WTC11 (cell line): ENCODE results near the gene UBE2J1. TPM values are rescaled to one million over a fixed set of nuclear protein-coding genes. Genes with fewer than 3 reads are reported as not detected.

ENCODE experiments used
- ATAC-seq: fragments of 200-7000 bp; cut with Tn5 transposase; 2 replicates; pipeline ENCODE4 v1.10.0; 2021; ENCODE audit warnings: mild to moderate bottlenecking, moderate library complexity
- CTCF ChIA-PET: fragments of 300-600 bp; sonication (Branson Sonifier 250); formaldehyde crosslinking; loops from one replicate; lab custom pipeline; 2021; ENCODE audit warnings: antibody characterized with exemption; lab: Charles Lee
- POLR2A ChIA-PET: fragments of 350-600 bp; sonication (Branson Sonifier 250); formaldehyde crosslinking; loops from one replicate; lab custom pipeline; 2021; ENCODE audit warnings: antibody characterized with exemption; lab: Charles Lee
- DNase-seq: peaks from one replicate; pipeline ENCODE4 v3.0.0; 2021; ENCODE audit warnings: low spot score
- H3K27ac Mint-ChIP-seq: 2 replicates; pipeline ENCODE4 v1.8.0; 2021; ENCODE audit warnings: mixed read lengths
- H3K27me3 Mint-ChIP-seq: 2 replicates; pipeline ENCODE4 v1.8.0; 2021; ENCODE audit warnings: low read depth, mild to moderate bottlenecking, moderate library complexity, mixed read lengths
- H3K36me3 Mint-ChIP-seq: 2 replicates; pipeline ENCODE4 v1.8.0; 2021; ENCODE audit warnings: mixed read lengths
- H3K4me1 Mint-ChIP-seq: 2 replicates; pipeline ENCODE4 v1.8.0; 2022; ENCODE audit warnings: mixed read lengths
- H3K4me3 Mint-ChIP-seq: 2 replicates; pipeline ENCODE4 v1.8.0; 2021; ENCODE audit warnings: mild to moderate bottlenecking, moderate library complexity, mixed read lengths
- H3K9me3 Mint-ChIP-seq: 2 replicates; pipeline ENCODE4 v1.8.0; 2021; ENCODE audit warnings: mixed read lengths
- AR ChIP-seq: fragments of 250-450 bp; sonication (Bioruptor Pico); IDR thresholded peaks from 2 replicates; pipeline ENCODE4 v1.9.0; 2021; ENCODE audit warnings: mild to moderate bottlenecking
- ATF1 ChIP-seq: sonication (generic); formaldehyde crosslinking; IDR thresholded peaks from 2 replicates; pipeline ENCODE4 v1.8.1; 2023; ENCODE audit warnings: mild to moderate bottlenecking, moderate library complexity, missing genetic modification reagents
- CREB1 ChIP-seq: sonication (generic); formaldehyde crosslinking; IDR thresholded peaks from 2 replicates; pipeline ENCODE4 v1.8.0; 2023; ENCODE audit warnings: mild to moderate bottlenecking, missing genetic modification reagents
- CTCF ChIP-seq: fragments of 200-600 bp; IDR thresholded peaks from 2 replicates; pipeline ENCODE4 v1.8.0; 2022; ENCODE audit warnings: antibody characterized with exemption
- E2F5 ChIP-seq: sonication (generic); formaldehyde crosslinking; IDR thresholded peaks from 2 replicates; pipeline ENCODE4 v1.8.1; 2022; ENCODE audit warnings: mild to moderate bottlenecking, moderate library complexity, missing genetic modification reagents
- ELF4 ChIP-seq: sonication (generic); formaldehyde crosslinking; IDR thresholded peaks from 2 replicates; pipeline ENCODE4 v1.8.1; 2022; ENCODE audit warnings: low read depth, mild to moderate bottlenecking, moderate library complexity, missing genetic modification reagents
- ERG ChIP-seq: fragments of 250-450 bp; sonication (Bioruptor Pico); IDR thresholded peaks from 2 replicates; pipeline ENCODE4 v1.8.0; 2021; ENCODE audit warnings: mild to moderate bottlenecking
- HMGA2 ChIP-seq: fragments of 250-450 bp; sonication (Bioruptor Pico); IDR thresholded peaks from 2 replicates; pipeline ENCODE4 v1.4.0; 2021; ENCODE audit warnings: mild to moderate bottlenecking, moderate library complexity
- IRF2 ChIP-seq: sonication (generic); formaldehyde crosslinking; IDR thresholded peaks from 2 replicates; pipeline ENCODE4 v1.8.0; 2022; ENCODE audit warnings: low read depth, missing genetic modification reagents, borderline replicate concordance
- NFATC4 ChIP-seq: fragments of 250-450 bp; sonication (Bioruptor Pico); IDR thresholded peaks from 2 replicates; pipeline ENCODE4 v1.9.0; 2021; ENCODE audit warnings: mild to moderate bottlenecking
- OVOL2 ChIP-seq: fragments of 250-450 bp; sonication (Bioruptor Pico); IDR thresholded peaks from 2 replicates; pipeline ENCODE4 v1.9.0; 2021; ENCODE audit warnings: mild to moderate bottlenecking, borderline replicate concordance
- RELA ChIP-seq: sonication (generic); formaldehyde crosslinking; IDR thresholded peaks from 2 replicates; pipeline ENCODE4 v1.8.1; 2022; ENCODE audit warnings: missing genetic modification reagents, mild to moderate bottlenecking, borderline replicate concordance
- TCF7 ChIP-seq: sonication (generic); formaldehyde crosslinking; IDR thresholded peaks from 2 replicates; pipeline ENCODE4 v1.8.0; 2022; ENCODE audit warnings: mild to moderate bottlenecking, low read depth, missing genetic modification reagents, moderate library complexity
- TEAD4 ChIP-seq: sonication (generic); formaldehyde crosslinking; IDR thresholded peaks from 2 replicates; pipeline ENCODE4 v1.8.0; 2022; ENCODE audit warnings: mild to moderate bottlenecking, missing genetic modification reagents
- ZBTB43 ChIP-seq: sonication (generic); formaldehyde crosslinking; IDR thresholded peaks from 2 replicates; pipeline ENCODE4 v1.8.1; 2023; ENCODE audit warnings: mild to moderate bottlenecking, missing genetic modification reagents
- ZMAT4 ChIP-seq: fragments of 250-450 bp; sonication (Bioruptor Pico); IDR thresholded peaks from 2 replicates; pipeline ENCODE4 v1.9.0; 2021; ENCODE audit warnings: mild to moderate bottlenecking
- ZNF281 ChIP-seq: sonication (generic); formaldehyde crosslinking; IDR thresholded peaks from 2 replicates; pipeline ENCODE4 v1.8.0; 2023; ENCODE audit warnings: mild to moderate bottlenecking, missing genetic modification reagents
- total RNA-seq: library from RNA; stranded (reverse); gene quantifications from 3 replicates; pipeline ENCODE4 v1.2.3, GENCODE V29; 2021

The UBE2J1 gene
- total RNA-seq, 1 experiment from 2014 or later = 12.3 TPM

- Mint-ChIP-seq H3K4me1 (peaks cover 14% of the 10 kb centered on the region; the same call in 1 of the 2 replicates), H3K27me3 (peaks cover 41% of the 10 kb centered on the region), H3K4me3 (no peak overlapping the region), H3K27ac (no peak overlapping the region), H3K9me3 (no peaks in the 10 kb centered on the region), H3K36me3 (no peaks in the 10 kb centered on the region)
- ATAC-seq (no peak), DNase-seq (no peak)
- TF ChIP-seq E2F5 (CRISPR knock-in tag) (no peak), NFATC4 (CRISPR knock-in tag) (no peak), AR (CRISPR knock-in tag) (no peak), TCF7 (CRISPR knock-in tag) (no peak), ZBTB43 (CRISPR knock-in tag) (no peak), ZNF281 (CRISPR knock-in tag) (no peak), OVOL2 (CRISPR knock-in tag) (no peak), ERG (CRISPR knock-in tag) (no peak), ELF4 (CRISPR knock-in tag) (no peak)
- ChIA-PET POLR2A (no interaction called here), CTCF (interaction anchor here (1.1 to 1.7 kb wide), 3 partner anchors 11 to 375 kb away, joined by 3 to 10 read pairs (median 9); no protein-coding TSS in a partner anchor)
These were observed 4.9 kb upstream of the UBE2J1 start for GRCh38 chr6:89357390-89357789.

- Mint-ChIP-seq H3K9me3 (no peaks in the 10 kb centered on the region), H3K36me3 (no peaks in the 10 kb centered on the region), H3K4me1 (peaks cover 17% of the 10 kb centered on the region), H3K27me3 (peaks cover 45% of the 10 kb centered on the region), H3K4me3 (no peak overlapping the region), H3K27ac (no peak overlapping the region)
- POLR2A ChIA-PET = no interaction called here
- no peak for ATAC-seq
- CTCF ChIA-PET = interaction anchor here (0.6 to 1.7 kb wide), 4 partner anchors 12 to 374 kb away, joined by 3 to 10 read pairs (median 6); no protein-coding TSS in a partner anchor
- no peak for DNase-seq
- TF ChIP-seq CTCF (no peak), CREB1 (CRISPR knock-in tag) (no peak), IRF2 (no peak), ZMAT4 (CRISPR knock-in tag) (no peak), TEAD4 (CRISPR knock-in tag) (no peak), HMGA2 (no peak), ATF1 (CRISPR knock-in tag) (no peak), OVOL2 (CRISPR knock-in tag) (no peak), E2F5 (CRISPR knock-in tag) (no peak), RELA (CRISPR knock-in tag) (no peak), ZNF281 (CRISPR knock-in tag) (no peak)
These were observed 4.2 kb upstream of the UBE2J1 start for GRCh38 chr6:89356642-89357170.
